IPS-NIHi7 (cell line): ENCODE results near the gene RAB11A.
"Not testable (repeated sequence)": the region's sequence is repeated elsewhere in the genome, so short reads cannot be mapped to it uniquely, and the experiment has no call there.

ENCODE experiments used
- DNase-seq: peaks from one replicate; pipeline ENCODE4 v3.0.0; 2012; ENCODE audit warnings: mixed read lengths; ENCODE audit errors: extremely low spot score

Gene RAB11A

GRCh38 chr15:65845826-65846519 lies 23.3 kb upstream of the RAB11A start:
- no peak for DNase-seq

GRCh38 chr15:65847989-65848388 lies 21.3 kb upstream of the RAB11A start:
- DNase-seq: no peak

GRCh38 chr15:65851981-65852380 lies 17.3 kb upstream of the RAB11A start:
- no peak for DNase-seq

- peak; percentile 65 for DNase-seq
Observed at GRCh38 chr15:65856821-65857455, 12.4 kb upstream of the RAB11A start.

GRCh38 chr15:65857718-65858402 lies 11.4 kb upstream of the RAB11A start:
- DNase-seq: no peak

- peak; percentile 82 for DNase-seq
Observed at GRCh38 chr15:65862682-65863081, 6.6 kb upstream of the RAB11A start.

GRCh38 chr15:65863106-65863505 lies 6.2 kb upstream of the RAB11A start:
- DNase-seq: no peak

GRCh38 chr15:65867244-65867643 lies 2.0 kb upstream of the RAB11A start:
- no peak for DNase-seq

- DNase-seq: not testable (repeated sequence)
Observed at GRCh38 chr15:65867933-65868332, 1.4 kb upstream of the RAB11A start.

- DNase-seq: peak; percentile 8
Observed at GRCh38 chr15:65868546-65869125, 655 bp upstream of the RAB11A start.

GRCh38 chr15:65869954-65870871 lies 922 bp downstream of the RAB11A start:
- peak; percentile 32 for DNase-seq

GRCh38 chr15:65870889-65871533 lies 1.7 kb downstream of the RAB11A start:
- peak; percentile 18 for DNase-seq

GRCh38 chr15:65871886-65872285 lies 2.6 kb downstream of the RAB11A start:
- DNase-seq: not testable (repeated sequence)

GRCh38 chr15:65872596-65872995 lies 3.3 kb downstream of the RAB11A start:
- DNase-seq: not testable (repeated sequence)

- no peak for DNase-seq
Observed at GRCh38 chr15:65873256-65873655, 4.0 kb downstream of the RAB11A start.

GRCh38 chr15:65875458-65875857 lies 6.2 kb downstream of the RAB11A start:
- no peak for DNase-seq

- no peak for DNase-seq
Observed at GRCh38 chr15:65877749-65878148, 8.5 kb downstream of the RAB11A start.

GRCh38 chr15:65881766-65882434 lies 12.6 kb downstream of the RAB11A start:
- DNase-seq: no peak

- DNase-seq: no peak
Observed at GRCh38 chr15:65883571-65883970, 14.3 kb downstream of the RAB11A start.

GRCh38 chr15:65884511-65884910 lies 15.2 kb downstream of the RAB11A start:
- DNase-seq: no peak
